ENCODE data around the gene CHCHD6. TPM values are rescaled to one million over a fixed set of nuclear protein-coding genes. Genes with fewer than 3 reads are reported as not detected.

The CHCHD6 gene
- total and polyA plus RNA-seq, 8 donors, result 5.0 to 10.9 (median 6.0) TPM

- H3K4me3 ChIP-seq, result no peak overlapping the region
- ATAC-seq (no peak), FAIRE-seq (no peak), DNase-seq (no peak)
- H3K27ac ChIP-seq, result no peak overlapping the region
- no peaks in the 10 kb centered on the region for H3K27me3 ChIP-seq
- intact Hi-C loops (cut with DNase I), result no loop called here
- H3K36me3 ChIP-seq, result no peaks in the 10 kb centered on the region
- no peak for TF ChIP-seq CTCF (IDR thresholded peaks at IDR 0.05)
- no peaks in the 10 kb centered on the region for H3K9me3 ChIP-seq
- peaks cover 0 to 3% (median 0%) of the 10 kb centered on the region in 3 donors for H3K4me1 ChIP-seq
- 51 to 59% methylated on average over 4 of the region's 4 CpGs for WGBS, 2 donors
Measured at GRCh38 chr3:126934031-126934531, 230.0 kb downstream of the CHCHD6 start.

DNA sequence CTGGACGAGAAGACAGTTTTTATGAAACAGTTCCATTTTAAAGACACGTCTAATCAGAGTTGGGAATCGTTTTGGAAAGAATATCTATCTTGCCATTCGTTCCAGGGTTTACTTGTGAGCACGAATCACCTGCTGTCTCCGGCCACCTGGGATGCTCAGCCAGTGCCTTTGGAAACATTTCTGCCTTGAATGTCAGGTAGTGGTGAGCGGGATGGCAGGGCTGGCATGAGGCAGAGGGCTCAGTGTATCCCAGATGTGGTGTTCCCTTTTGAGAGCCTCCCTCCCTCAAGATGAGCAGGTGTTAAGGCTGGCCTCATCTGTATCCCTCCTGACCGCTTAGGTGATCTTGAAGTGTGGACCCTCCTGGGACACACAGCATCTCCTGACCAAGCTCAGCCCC lies 231.0 kb downstream of the CHCHD6 start:
- Histone ChIP-seq H3K27me3 (no peaks in the 10 kb centered on the region), H3K36me3 (no peaks in the 10 kb centered on the region), H3K9me3 (no peaks in the 10 kb centered on the region), H3K27ac (no peak overlapping the region), H3K4me1 (peaks cover 0 to 3% (median 0%) of the 10 kb centered on the region in 3 donors), H3K4me3 (no peak overlapping the region)
- WGBS, 2 donors, result 86 to 88% methylated on average over 8 of the region's 8 CpGs
- no peak for TF ChIP-seq CTCF (IDR thresholded peaks at IDR 0.05)
- DNase-seq (no peak), FAIRE-seq (no peak), ATAC-seq (no peak)
- intact Hi-C loops (cut with DNase I), result no loop called here

- no peak for DNase-seq
- FAIRE-seq, result no peak
- Histone ChIP-seq H3K4me1 (peaks cover 0 to 3% (median 0%) of the 10 kb centered on the region in 3 donors), H3K27ac (no peak overlapping the region), H3K9me3 (no peaks in the 10 kb centered on the region), H3K27me3 (no peaks in the 10 kb centered on the region), H3K36me3 (no peaks in the 10 kb centered on the region), H3K4me3 (no peak overlapping the region)
- WGBS, 2 donors, result 93 to 97% methylated on average over 4 of the region's 4 CpGs
- no peak for TF ChIP-seq CTCF (IDR thresholded peaks at IDR 0.05)
- peak in 1 of 4 donors; percentile 37 for ATAC-seq
- intact Hi-C loops (cut with DNase I), result no loop called here
Measured at GRCh38 chr3:126935756-126936509, 231.9 kb downstream of the CHCHD6 start.

- intact Hi-C loops (cut with DNase I), result no loop called here
- Histone ChIP-seq H3K9me3 (no peaks in the 10 kb centered on the region), H3K27me3 (no peaks in the 10 kb centered on the region), H3K27ac (no peak overlapping the region), H3K4me1 (peaks cover 0 to 3% (median 0%) of the 10 kb centered on the region in 3 donors), H3K4me3 (no peak overlapping the region), H3K36me3 (no peaks in the 10 kb centered on the region)
- 88 to 93% methylated on average over 6 of the region's 6 CpGs for WGBS, 2 donors
- no peak for TF ChIP-seq CTCF (IDR thresholded peaks at IDR 0.05)
- DNase-seq (no peak), FAIRE-seq (no peak), ATAC-seq (no peak)
Measured at GRCh38 chr3:126936853-126937425, 232.9 kb downstream of the CHCHD6 start.

DNA sequence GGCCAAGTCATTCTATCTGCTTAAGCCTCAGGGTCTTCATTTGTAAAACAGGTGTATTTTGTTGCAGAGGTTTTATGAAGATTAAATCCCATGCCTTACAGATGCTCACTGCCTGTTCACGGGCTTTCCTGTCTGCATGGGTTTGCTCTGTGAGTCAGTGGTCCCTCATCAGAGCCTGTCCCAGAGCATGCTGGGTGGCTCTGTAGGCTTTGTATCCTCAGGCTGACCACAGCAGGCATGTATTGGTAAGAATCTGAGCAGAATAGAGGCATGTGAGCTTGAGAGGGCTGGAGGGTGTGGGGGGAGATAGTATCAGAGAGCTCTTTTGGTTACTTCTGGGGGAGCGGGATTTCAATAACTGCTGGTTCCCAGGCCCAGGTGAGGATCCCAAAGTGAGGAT lies 233.5 kb downstream of the CHCHD6 start:
- DNase-seq (no peak), ATAC-seq (no peak), FAIRE-seq (no peak)
- Histone ChIP-seq H3K4me1 (no peaks in the 10 kb centered on the region), H3K27ac (no peak overlapping the region), H3K9me3 (no peaks in the 10 kb centered on the region), H3K27me3 (no peaks in the 10 kb centered on the region), H3K36me3 (no peaks in the 10 kb centered on the region), H3K4me3 (no peak overlapping the region)
- intact Hi-C loops (cut with DNase I), result no loop called here
- TF ChIP-seq CTCF (IDR thresholded peaks at IDR 0.05), result no peak
- 97 to 100% methylated on average over 2 of the region's 2 CpGs for WGBS, 2 donors

Data from pancreas (tissue), 10 donors.